Immature natural killer cell (primary cell): Measurements from ENCODE around the gene CARD19. TPM values are rescaled to one million over a fixed set of nuclear protein-coding genes. Genes with fewer than 3 reads are reported as not detected.

ENCODE experiments used
- DNase-seq, 3 donors: peaks; one replicate each; pipeline ENCODE4 v3.0.0; 2022; ENCODE audit warnings: mixed read lengths in 1 of 3
- H3K27ac Mint-ChIP-seq, 6 donors: one replicate each; pipeline ENCODE4 v1.8.0; 2020; ENCODE audit warnings: mixed read lengths in 6 of 6, mild to moderate bottlenecking in 5 of 6, inconsistent platforms in 4 of 6, moderate library complexity in 3 of 6
- H3K27me3 Mint-ChIP-seq, 3 donors: one replicate each; pipeline ENCODE4 v1.8.0; 2020 to 2021; ENCODE audit warnings: low read depth in 3 of 3, mild to moderate bottlenecking in 3 of 3, mixed read lengths in 3 of 3, moderate library complexity in 3 of 3, inconsistent platforms in 1 of 3
- H3K36me3 Mint-ChIP-seq, 3 donors: one replicate each; pipeline ENCODE4 v1.8.0; 2020; ENCODE audit warnings: mixed read lengths in 3 of 3, inconsistent platforms in 2 of 3, mild to moderate bottlenecking in 2 of 3
- H3K4me1 Mint-ChIP-seq, 2 donors: one replicate each; pipeline ENCODE4 v1.8.0; 2020; ENCODE audit warnings: inconsistent platforms in 2 of 2, mild to moderate bottlenecking in 2 of 2, mixed read lengths in 2 of 2, moderate library complexity in 1 of 2
- H3K4me3 Mint-ChIP-seq, 5 donors: one replicate each; pipeline ENCODE4 v1.8.0; 2020; ENCODE audit warnings: mild to moderate bottlenecking in 5 of 5, mixed read lengths in 5 of 5, inconsistent platforms in 3 of 5, moderate library complexity in 3 of 5
- H3K9me3 Mint-ChIP-seq, 6 donors: one replicate each; pipeline ENCODE4 v1.8.0; 2020; ENCODE audit warnings: mild to moderate bottlenecking in 6 of 6, mixed read lengths in 6 of 6, inconsistent platforms in 4 of 6, moderate library complexity in 3 of 6
- polyA plus RNA-seq, 3 donors: library from polyadenylated mRNA; unstranded; fragments of 300-500 nt; fragmentation: Illumina TruSeq; gene quantifications; one replicate each; pipeline ENCODE4 v1.2.3, GENCODE V29; 2021

The CARD19 gene
- polyA plus RNA-seq, 3 donors from 2014 or later: 55.1 to 105 (median 78.8) TPM

DNA sequence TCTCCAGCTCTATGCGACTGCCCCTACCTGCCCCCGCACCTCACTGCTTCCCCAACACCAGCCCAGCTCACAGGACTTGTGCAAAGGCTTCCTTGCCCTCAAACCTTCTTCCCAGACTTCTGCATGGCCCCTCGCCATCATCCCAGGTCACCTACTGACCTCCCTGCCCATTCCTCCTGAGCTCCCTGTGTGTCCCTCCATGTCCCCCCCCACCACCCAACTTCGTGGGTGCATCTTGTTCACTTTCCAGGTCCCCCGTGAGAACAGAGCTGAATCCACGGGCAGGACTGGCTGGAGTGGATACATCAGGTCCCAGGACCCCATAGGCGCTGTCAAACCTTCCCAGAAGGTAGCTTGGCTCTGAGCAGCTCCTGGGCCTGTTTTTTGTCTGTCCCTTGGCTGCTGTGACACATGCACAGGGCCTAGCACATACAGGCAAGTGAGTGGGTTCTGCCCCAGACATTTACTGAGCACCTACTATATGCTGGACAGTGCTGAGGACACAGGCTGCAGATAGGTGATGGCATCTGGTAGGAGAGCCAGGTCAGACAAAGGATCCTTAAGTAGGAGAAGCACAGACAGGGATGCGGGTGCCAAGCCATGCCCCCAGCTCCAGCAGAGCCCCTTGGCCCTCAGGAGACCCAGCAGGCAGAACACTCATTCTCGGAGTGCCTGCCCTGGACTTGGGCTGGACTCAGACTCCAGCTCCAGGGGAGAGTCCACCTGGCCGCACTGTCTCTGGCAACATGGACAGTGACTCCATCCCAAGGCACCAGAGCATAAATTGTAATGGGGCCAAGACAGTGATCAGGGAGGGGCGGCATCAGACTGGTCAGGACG, 23.1 kb downstream of the CARD19 start:
- Mint-ChIP-seq H3K4me1 (peaks cover 39 to 44% of the 10 kb centered on the region in 2 donors), H3K27ac (peak overlapping the region; percentile 67 to 95 (median 90)), H3K4me3 (peak overlapping the region; percentile 54 to 79 (median 72)), H3K27me3 (peaks cover 0 to 7% (median 2%) of the 10 kb centered on the region in 3 donors), H3K36me3 (peaks cover 0 to 5% (median 0%) of the 10 kb centered on the region in 3 donors), H3K9me3 (no peaks in the 10 kb centered on the region)
- DNase-seq: no peak

DNA sequence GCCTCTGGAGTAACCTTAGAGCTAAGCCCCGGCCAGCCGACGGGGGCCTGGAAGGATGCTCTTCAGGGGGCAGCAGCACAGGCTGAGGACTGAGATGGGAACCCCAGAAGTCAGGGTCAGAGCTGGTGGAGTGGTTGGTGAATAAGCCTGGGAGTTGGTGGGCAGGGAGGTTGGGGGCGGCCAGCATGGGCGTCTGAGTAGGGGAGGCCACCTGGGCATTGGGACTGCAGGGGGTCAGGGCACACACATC, 23.6 kb downstream of the CARD19 start:
- peak overlapping the region; percentile 67 to 95 (median 90) for H3K27ac Mint-ChIP-seq
- no peaks in the 10 kb centered on the region for H3K9me3 Mint-ChIP-seq
- H3K27me3 Mint-ChIP-seq: peaks cover 0 to 7% (median 2%) of the 10 kb centered on the region in 3 donors
- peak overlapping the region; percentile 54 to 79 (median 72) for H3K4me3 Mint-ChIP-seq
- H3K4me1 Mint-ChIP-seq: peaks cover 41 to 45% of the 10 kb centered on the region in 2 donors
- DNase-seq: no peak
- H3K36me3 Mint-ChIP-seq: peaks cover 0 to 5% (median 0%) of the 10 kb centered on the region in 3 donors

DNA sequence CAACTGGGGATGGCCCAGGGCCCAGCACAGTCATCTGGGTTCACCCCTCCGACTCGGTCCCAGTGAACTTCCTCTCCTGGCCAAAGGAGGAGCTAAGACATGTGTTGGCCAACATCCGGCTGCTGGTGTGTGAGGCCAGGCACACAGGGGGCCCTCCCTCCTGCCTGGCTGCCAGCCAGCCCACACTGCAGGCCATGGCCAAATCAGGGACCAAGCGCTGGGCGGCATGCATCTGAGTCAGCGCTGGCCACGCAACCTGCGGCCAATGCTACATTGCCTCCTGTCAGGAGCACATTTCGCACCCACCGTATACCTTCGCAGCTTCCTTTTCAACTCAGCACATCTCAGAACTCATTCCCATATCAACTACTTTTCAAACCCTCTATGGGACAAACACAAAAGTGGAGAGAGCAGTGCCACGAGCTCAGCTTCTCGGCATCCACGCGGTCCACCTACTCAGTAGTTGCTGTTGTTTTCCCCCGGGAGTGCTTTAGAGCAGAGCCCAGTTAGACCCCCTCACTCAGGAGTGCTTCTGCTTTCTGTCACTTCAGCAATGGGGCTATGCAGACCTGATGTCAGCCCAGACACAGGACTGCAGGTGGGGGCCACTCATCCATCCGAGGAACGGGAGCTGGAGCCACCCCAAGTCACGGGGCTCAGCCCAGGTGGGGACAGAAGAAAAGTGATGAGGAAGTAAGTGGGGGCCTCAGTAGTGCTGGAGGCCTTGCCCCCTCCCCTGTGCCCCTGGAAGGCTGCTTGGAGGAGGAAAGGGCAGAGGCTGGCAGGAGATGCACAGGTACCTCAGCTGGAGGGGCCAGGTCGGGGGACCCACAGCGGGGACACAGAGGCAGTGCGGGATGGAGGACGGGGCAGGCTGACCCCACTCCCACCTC, 24.2 kb downstream of the CARD19 start:
- peak overlapping the region; percentile 54 to 79 (median 72) for H3K4me3 Mint-ChIP-seq
- H3K4me1 Mint-ChIP-seq: peaks cover 42 to 44% of the 10 kb centered on the region in 2 donors
- peaks cover 0 to 5% (median 0%) of the 10 kb centered on the region in 3 donors for H3K36me3 Mint-ChIP-seq
- H3K27ac Mint-ChIP-seq: peak overlapping the region; percentile 67 to 95 (median 90)
- H3K27me3 Mint-ChIP-seq: peaks cover 0 to 7% (median 2%) of the 10 kb centered on the region in 3 donors
- peak; percentile 76 to 79 (median 78) for DNase-seq
- H3K9me3 Mint-ChIP-seq: no peaks in the 10 kb centered on the region

DNA sequence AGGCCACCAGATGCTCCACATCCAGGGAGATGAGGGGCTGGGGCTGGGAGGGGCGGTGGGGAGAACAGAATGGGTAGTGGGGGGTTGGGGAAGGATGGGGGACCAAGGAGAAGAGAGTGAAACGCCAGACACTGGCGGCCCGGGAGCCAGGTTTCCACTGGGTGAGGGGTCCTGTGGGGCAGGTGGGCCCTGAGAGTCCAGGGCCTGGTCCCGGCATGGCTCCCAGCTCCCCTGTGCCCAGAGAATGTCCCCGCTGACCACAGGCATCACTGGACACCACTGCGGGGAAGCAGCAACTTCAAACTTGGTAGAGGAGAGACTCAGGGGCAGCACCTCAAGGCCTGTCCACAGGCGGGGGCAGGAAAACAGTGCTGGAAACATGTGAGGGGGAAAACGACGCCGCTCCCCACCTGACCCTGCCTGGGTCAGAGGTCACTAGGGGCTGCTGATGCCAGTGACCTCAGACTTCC, 24.9 kb downstream of the CARD19 start:
- peaks cover 47 to 50% of the 10 kb centered on the region in 2 donors for H3K4me1 Mint-ChIP-seq
- H3K9me3 Mint-ChIP-seq: no peaks in the 10 kb centered on the region
- no peak overlapping the region for H3K27ac Mint-ChIP-seq
- peaks cover under 1 to 7% (median 5%) of the 10 kb centered on the region in 3 donors for H3K27me3 Mint-ChIP-seq
- DNase-seq: no peak
- peaks cover 0 to 5% (median under 1%) of the 10 kb centered on the region in 3 donors for H3K36me3 Mint-ChIP-seq
- H3K4me3 Mint-ChIP-seq: peak overlapping the region in 1 of 5 donors; percentile 8

DNA sequence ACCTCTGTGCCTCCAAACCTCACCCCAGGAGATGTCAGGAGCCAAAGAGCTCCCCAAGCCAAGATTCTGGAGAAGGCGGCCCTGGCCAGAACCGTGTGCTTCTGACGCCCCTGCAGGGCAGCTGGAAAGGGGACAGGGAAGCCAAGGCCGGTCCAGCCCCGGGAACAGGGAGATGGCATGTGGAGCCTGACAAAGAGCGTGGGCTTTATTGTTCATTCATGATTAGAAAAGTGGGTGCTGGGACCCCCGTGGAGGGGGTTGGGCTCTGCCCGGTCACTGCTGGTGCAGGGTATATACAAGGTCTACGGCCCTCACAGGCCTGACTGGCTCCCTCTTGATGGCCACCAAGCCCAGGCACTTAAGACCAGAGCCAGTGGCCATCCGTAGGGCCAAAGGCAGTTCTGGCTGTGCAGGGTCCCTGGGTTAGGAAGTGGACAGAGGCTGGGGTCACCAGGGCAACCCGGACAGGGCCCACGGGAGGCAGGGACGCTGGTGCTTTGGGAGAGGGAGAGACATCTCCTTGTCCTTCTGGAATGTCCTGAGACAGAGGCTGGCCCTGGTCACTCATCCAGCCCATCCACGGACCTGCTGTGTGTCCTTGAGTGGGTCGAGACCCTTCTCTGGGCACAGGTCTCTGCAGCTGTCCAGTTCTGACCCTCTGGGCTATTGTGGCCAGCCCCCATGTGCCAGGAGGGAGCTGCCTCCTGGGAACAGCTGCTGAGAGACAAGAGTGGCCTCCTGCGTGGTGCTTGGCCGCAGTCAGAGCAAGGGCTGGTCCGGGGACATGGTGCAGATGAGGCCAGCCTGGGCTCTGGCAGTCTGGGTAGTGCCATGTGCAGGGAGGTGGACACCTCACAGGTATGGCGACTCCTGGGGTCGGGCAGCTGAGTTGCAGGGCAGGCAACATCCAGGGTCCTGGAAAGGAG, 25.6 kb downstream of the CARD19 start:
- H3K4me3 Mint-ChIP-seq: no peak overlapping the region
- no peaks in the 10 kb centered on the region for H3K9me3 Mint-ChIP-seq
- peaks cover 0 to 5% (median 4%) of the 10 kb centered on the region in 3 donors for H3K36me3 Mint-ChIP-seq
- DNase-seq: no peak
- peaks cover 3 to 8% (median 6%) of the 10 kb centered on the region in 3 donors for H3K27me3 Mint-ChIP-seq
- no peak overlapping the region for H3K27ac Mint-ChIP-seq
- H3K4me1 Mint-ChIP-seq: peaks cover 53 to 54% of the 10 kb centered on the region in 2 donors

DNA sequence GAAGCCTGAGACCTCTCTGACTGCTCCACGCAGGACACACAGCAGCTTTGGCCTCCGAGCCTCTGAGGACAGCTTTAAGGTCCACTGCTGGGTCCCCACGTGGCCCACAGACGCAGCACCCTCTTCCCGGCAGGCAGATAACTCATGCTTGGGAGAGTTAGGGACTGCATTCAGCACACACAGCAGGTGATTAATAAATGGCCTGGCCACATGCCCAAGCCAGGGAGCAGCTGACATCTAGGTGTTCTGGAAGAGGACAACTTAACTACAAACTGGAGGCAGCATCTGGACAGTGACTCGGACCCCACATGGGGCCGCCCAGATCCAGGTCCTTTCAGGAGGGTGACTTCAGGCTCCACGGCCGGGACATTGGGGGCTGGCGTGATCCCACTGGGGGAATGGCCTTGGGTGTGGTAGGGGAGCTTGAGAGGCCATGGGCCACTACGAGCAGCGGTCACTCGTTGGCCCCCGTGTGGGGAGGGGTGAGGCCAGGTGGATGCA, 26.8 kb downstream of the CARD19 start:
- Mint-ChIP-seq H3K36me3 (peaks cover 0 to 5% (median 4%) of the 10 kb centered on the region in 3 donors), H3K27me3 (peaks cover 3 to 10% (median 6%) of the 10 kb centered on the region in 3 donors), H3K9me3 (no peaks in the 10 kb centered on the region), H3K4me1 (peaks cover 61 to 62% of the 10 kb centered on the region in 2 donors), H3K27ac (peak overlapping the region in 1 of 6 donors; percentile 49), H3K4me3 (no peak overlapping the region)
- no peak for DNase-seq

DNA sequence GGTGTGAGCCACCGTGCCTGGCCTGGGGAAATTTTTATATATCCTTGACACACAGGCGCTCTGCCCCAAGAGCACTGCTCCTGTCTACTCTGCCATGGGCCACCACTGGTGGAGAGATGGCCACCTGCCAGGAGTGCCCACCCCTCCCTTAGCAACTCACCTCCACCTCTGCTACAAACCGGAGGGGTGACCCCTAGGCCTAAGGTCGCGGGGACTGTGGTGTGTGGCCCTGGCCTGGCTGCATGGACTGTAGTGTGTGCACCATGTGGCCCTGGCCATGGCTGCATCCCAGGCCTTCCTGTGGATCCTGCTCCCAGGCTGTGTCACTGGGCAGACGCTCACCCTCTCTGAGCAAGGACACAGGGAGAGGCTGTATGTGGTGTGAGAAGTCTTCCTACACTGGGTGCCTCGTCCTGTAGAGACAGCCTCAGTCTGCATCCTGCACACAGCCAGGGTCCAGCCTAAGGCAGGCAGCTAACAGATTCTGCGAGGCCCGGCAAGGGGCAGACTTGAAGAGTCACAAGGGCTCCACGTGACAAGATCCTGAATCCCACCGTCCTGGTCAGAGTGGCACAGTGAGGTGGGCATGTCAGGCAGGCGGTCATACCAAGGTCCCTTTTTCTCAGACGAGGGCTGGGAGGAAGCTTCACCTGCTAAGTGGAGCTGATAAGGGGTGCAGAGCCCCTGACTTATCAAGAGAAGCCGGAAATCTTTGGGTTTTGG, 27.7 kb downstream of the CARD19 start:
- Mint-ChIP-seq H3K36me3 (peaks cover 0 to 4% (median 0%) of the 10 kb centered on the region in 3 donors), H3K4me1 (peaks cover 55 to 56% of the 10 kb centered on the region in 2 donors), H3K4me3 (peak overlapping the region in 4 of 5 donors; percentile 14 to 57 (median 28)), H3K27ac (peak overlapping the region; percentile 60 to 92 (median 80)), H3K27me3 (peaks cover 3 to 10% (median 6%) of the 10 kb centered on the region in 3 donors), H3K9me3 (no peaks in the 10 kb centered on the region)
- peak in 1 of 3 donors; percentile 18 for DNase-seq

DNA sequence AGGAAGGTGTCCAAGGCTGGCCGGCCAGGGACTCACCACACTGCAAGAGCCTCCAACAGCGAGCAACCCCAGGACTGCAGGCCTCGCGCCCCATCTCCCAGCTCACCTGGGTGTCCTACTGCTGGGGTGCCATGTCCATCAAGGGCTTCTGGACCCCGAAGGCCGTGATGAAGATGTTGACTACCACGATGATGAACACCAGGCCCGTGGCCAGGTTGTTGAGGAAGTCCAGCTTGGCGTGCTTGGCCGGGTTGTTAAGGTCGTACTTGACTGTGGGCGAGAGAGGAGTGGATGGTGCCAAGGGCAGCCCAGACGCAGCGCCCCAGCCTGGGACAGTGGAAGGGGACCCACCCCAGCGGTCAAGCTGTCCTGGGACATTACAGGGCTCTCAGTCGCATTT, 28.8 kb downstream of the CARD19 start:
- DNase-seq: no peak
- H3K4me3 Mint-ChIP-seq: peak overlapping the region in 4 of 5 donors; percentile 9 to 38 (median 26)
- peaks cover 0 to 4% (median 0%) of the 10 kb centered on the region in 3 donors for H3K36me3 Mint-ChIP-seq
- H3K4me1 Mint-ChIP-seq: peaks cover 44 to 47% of the 10 kb centered on the region in 2 donors
- H3K27me3 Mint-ChIP-seq: peaks cover 3 to 6% (median 6%) of the 10 kb centered on the region in 3 donors
- H3K9me3 Mint-ChIP-seq: no peaks in the 10 kb centered on the region
- H3K27ac Mint-ChIP-seq: peak overlapping the region; percentile 60 to 92 (median 80)

DNA sequence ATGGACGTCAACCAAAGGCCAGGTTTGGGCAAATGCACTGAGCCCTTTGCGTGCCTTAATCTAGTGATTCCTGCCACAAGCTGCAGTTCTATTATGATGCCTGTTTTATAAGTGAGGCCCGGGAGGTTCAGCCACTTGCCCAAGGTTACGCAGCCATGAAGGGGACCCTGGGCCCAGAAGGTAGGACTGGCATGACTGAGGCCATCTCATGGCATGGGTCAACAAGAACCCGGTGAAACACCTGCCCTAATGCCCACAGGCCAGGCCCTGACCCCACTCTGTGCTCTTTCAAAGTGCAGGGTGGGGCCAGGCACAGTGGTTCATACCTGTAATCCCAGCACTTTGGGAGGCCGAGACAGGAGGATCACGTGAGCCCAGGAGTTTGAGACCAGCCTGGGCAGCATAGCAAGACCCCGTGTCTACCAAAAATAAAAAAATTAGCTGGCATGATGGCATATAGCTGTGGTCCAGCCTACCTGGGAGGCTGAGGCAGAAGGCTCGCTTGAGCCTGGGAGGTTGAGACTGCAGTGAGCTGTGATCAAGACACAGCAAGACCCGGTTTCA, 29.4 kb downstream of the CARD19 start:
- no peaks in the 10 kb centered on the region for H3K9me3 Mint-ChIP-seq
- DNase-seq: no peak
- peak overlapping the region; percentile 6 to 90 (median 84) for H3K4me3 Mint-ChIP-seq
- H3K27ac Mint-ChIP-seq: peak overlapping the region; percentile 91 to 99 (median 94)
- H3K36me3 Mint-ChIP-seq: peaks cover 0 to 4% (median 0%) of the 10 kb centered on the region in 3 donors
- peaks cover 3 to 6% (median 5%) of the 10 kb centered on the region in 3 donors for H3K27me3 Mint-ChIP-seq
- peaks cover 38 to 42% of the 10 kb centered on the region in 2 donors for H3K4me1 Mint-ChIP-seq

DNA sequence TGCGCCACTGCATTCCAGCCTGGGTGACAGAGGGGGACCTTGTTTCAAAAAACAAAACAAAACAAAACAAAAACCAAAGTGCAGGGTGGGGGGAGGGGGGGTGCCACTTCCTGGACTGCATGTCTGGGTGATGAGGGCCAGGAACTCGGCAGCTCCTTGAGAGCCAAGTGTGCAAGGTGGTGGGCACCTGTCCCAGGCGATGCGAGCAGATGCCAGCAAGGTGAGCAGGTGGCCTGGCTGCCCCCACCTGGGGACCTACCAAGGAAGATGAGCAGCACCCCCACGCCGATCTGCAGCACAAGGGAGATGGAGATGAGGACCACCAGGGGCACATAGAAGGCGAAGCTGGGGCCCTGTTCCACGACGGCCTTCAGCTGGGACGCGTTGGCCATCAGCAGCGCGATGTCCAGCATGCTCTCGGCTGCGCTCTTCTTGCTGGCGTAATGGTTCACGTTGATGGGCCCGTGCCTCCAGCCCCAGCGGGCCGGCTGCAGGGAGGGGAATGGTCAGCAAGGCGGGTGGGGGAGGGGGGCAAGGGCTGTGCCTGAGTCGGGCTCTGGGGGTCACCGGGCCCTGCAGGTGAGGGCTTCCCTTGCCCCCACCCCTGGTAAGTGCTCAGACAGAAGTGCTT, 30.2 kb downstream of the CARD19 start:
- peak; percentile 40 to 52 (median 46) for DNase-seq
- H3K9me3 Mint-ChIP-seq: no peaks in the 10 kb centered on the region
- peaks cover 37 to 44% of the 10 kb centered on the region in 2 donors for H3K4me1 Mint-ChIP-seq
- H3K36me3 Mint-ChIP-seq: peaks cover 0 to 4% (median 0%) of the 10 kb centered on the region in 3 donors
- H3K4me3 Mint-ChIP-seq: peak overlapping the region; percentile 79 to 90 (median 84)
- H3K27me3 Mint-ChIP-seq: peaks cover 3 to 4% (median 4%) of the 10 kb centered on the region in 3 donors
- H3K27ac Mint-ChIP-seq: peak overlapping the region; percentile 91 to 99 (median 94)

DNA sequence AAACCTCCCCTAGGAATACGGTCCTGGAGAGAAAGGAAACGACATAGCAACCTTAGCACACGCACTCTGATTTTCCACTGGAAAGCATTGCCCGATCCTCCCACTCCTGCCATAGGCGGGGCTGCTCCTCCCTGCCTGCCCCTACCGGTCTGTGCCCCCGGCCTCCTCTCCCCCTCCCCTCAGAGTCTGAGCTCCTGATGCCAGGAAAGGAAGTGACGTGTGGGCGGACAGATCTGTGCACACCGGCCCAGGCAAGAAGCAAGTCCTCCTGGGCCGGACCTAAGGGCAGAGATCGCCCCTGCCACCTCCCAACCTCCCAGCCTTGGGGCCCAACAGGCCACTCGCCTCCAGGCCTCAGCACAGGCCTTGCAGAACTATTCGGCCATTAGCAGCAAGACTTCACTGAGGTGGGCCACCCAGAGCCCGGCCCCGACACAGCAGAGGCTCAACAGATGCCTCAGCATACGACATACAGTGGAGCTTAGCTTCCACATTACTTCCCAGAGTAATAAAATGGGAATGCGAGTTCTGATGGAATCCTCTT, 30.9 kb downstream of the CARD19 start:
- peaks cover 43 to 49% of the 10 kb centered on the region in 2 donors for H3K4me1 Mint-ChIP-seq
- no peak for DNase-seq
- peak overlapping the region; percentile 40 to 96 (median 54) for H3K27ac Mint-ChIP-seq
- H3K9me3 Mint-ChIP-seq: no peaks in the 10 kb centered on the region
- H3K27me3 Mint-ChIP-seq: peaks cover 3 to 4% (median 4%) of the 10 kb centered on the region in 3 donors
- peak overlapping the region in 2 of 5 donors; percentile 0 to 29 for H3K4me3 Mint-ChIP-seq
- peaks cover 0 to 4% (median 0%) of the 10 kb centered on the region in 3 donors for H3K36me3 Mint-ChIP-seq
